Smooth muscle cell (in vitro differentiated cells): ENCODE data around the gene NSL1. TPM values are rescaled to one million over a fixed set of nuclear protein-coding genes. Genes with fewer than 3 reads are reported as not detected.

Source experiments
- DNase-seq: peaks from one replicate; lab custom pipeline; 2025; ENCODE audit not compliant: unreplicated experiment; lab: John Stamatoyannopoulos, UW
- H2AFZ ChIP-seq: fragments of 200-600 bp; sonication (generic); 2 replicates; pipeline ENCODE4 v1.6.0; 2016; ENCODE audit warnings: antibody characterized with exemption, low read depth, mild to moderate bottlenecking
- H3F3A ChIP-seq: fragments of 200-600 bp; sonication (generic); 2 replicates; pipeline ENCODE4 v1.6.0; 2017; ENCODE audit warnings: antibody characterized with exemption, low read depth
- H3K27ac ChIP-seq: fragments of 200-600 bp; sonication (generic); 2 replicates; pipeline ENCODE4 v1.5.1; 2016; ENCODE audit warnings: low read depth, mild to moderate bottlenecking
- H3K27me3 ChIP-seq: fragments of 200-600 bp; sonication (generic); 2 replicates; pipeline ENCODE4 v1.6.1; 2016; ENCODE audit warnings: low read depth, mild to moderate bottlenecking
- H3K36me3 ChIP-seq: fragments of 200-600 bp; sonication (generic); 2 replicates; pipeline ENCODE4 v1.5.1; 2016; ENCODE audit warnings: low read depth
- H3K4me1 ChIP-seq: fragments of 200-600 bp; sonication (generic); 2 replicates; pipeline ENCODE4 v1.5.1; 2016; ENCODE audit warnings: low read depth
- H3K4me2 ChIP-seq: fragments of 200-600 bp; sonication (generic); 2 replicates; pipeline ENCODE4 v1.6.0; 2016; ENCODE audit warnings: mild to moderate bottlenecking
- H3K4me3 ChIP-seq: fragments of 200-600 bp; sonication (generic); 2 replicates; pipeline ENCODE4 v1.5.1; 2016; ENCODE audit warnings: mild to moderate bottlenecking
- H3K79me2 ChIP-seq: fragments of 200-600 bp; sonication (generic); 2 replicates; pipeline ENCODE4 v1.6.0; 2016; ENCODE audit warnings: low read depth, mild to moderate bottlenecking
- H3K9ac ChIP-seq: fragments of 200-600 bp; sonication (generic); 2 replicates; pipeline ENCODE4 v1.6.0; 2016; ENCODE audit warnings: low read depth
- H3K9me3 ChIP-seq: fragments of 200-600 bp; sonication (generic); replicated peaks from 2 replicates; pipeline ENCODE4 v1.5.1; 2016; ENCODE audit warnings: low read depth
- H4K20me1 ChIP-seq: fragments of 200-600 bp; sonication (generic); 2 replicates; pipeline ENCODE4 v1.6.0; 2016; ENCODE audit warnings: low read depth
- WGBS: methylation state at CpG from one replicate; pipeline ENCODE4 v1.1.7; 2016; ENCODE audit warnings: low lambda C conversion rate; 5-methylcytosine and 5-hydroxymethylcytosine counted together
- polyA plus RNA-seq: library from polyadenylated mRNA; unstranded; fragments of >200 nt; fragmentation: Nextera tagmentation; extraction: Ambion mirVana; gene quantifications from 2 replicates; pipeline ENCODE4 v1.2.1, GENCODE V29; 2016
- total RNA-seq: library from RNA; depleted of rRNA; stranded (reverse); fragments of >200 nt; gene quantifications from 2 replicates; pipeline ENCODE4 v1.2.3, GENCODE V29; 2014
- TF ChIP-seq, protein P1 (sequence below): fragments of 200-600 bp; sonication (generic); IDR thresholded peaks from 2 replicates; pipeline ENCODE4 v1.5.1; 2017; ENCODE audit warnings: borderline replicate concordance, mild to moderate bottlenecking, antibody characterized with exemption; ENCODE audit not compliant: insufficient read depth, poor library complexity, severe bottlenecking

Gene NSL1
- total and polyA plus RNA-seq, 2 experiments from 2014 or later: 30.9 to 34.5 TPM

DNA sequence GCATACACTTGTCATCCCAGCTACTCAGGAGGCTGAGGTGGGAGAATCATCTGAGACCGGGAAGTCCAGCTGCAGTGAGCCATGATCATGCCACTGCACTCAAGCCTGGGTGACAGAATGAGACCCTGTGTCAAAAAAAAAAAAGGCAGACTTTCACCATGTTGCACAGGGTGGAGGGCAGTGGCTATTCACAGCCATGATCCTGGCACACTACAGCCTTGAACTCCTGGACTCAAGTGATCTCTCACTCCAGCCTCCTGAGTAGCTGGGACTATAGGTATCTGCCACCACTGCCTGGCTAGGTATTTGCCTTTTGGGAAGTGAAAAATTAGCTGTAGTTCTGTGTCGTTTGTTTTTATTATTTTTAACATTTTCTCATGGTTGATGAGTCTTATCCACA is 36.8 kb upstream of the NSL1 start:
- Histone ChIP-seq H3F3A (no peaks in the 10 kb centered on the region), H3K4me3 (no peak overlapping the region), H2AFZ (no peak overlapping the region), H3K36me3 (no peaks in the 10 kb centered on the region), H3K4me2 (no peak overlapping the region), H3K27me3 (no peaks in the 10 kb centered on the region), H3K79me2 (no peaks in the 10 kb centered on the region), H3K9me3 (no peaks in the 10 kb centered on the region), H3K27ac (no peak overlapping the region), H4K20me1 (no peaks in the 10 kb centered on the region), H3K9ac (no peak overlapping the region), H3K4me1 (no peaks in the 10 kb centered on the region)
- no peak for DNase-seq
- 89% methylated on average over 2 of the region's 2 CpGs for WGBS
- TF ChIP-seq, protein P1, sequence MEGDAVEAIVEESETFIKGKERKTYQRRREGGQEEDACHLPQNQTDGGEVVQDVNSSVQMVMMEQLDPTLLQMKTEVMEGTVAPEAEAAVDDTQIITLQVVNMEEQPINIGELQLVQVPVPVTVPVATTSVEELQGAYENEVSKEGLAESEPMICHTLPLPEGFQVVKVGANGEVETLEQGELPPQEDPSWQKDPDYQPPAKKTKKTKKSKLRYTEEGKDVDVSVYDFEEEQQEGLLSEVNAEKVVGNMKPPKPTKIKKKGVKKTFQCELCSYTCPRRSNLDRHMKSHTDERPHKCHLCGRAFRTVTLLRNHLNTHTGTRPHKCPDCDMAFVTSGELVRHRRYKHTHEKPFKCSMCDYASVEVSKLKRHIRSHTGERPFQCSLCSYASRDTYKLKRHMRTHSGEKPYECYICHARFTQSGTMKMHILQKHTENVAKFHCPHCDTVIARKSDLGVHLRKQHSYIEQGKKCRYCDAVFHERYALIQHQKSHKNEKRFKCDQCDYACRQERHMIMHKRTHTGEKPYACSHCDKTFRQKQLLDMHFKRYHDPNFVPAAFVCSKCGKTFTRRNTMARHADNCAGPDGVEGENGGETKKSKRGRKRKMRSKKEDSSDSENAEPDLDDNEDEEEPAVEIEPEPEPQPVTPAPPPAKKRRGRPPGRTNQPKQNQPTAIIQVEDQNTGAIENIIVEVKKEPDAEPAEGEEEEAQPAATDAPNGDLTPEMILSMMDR: no peak

DNA sequence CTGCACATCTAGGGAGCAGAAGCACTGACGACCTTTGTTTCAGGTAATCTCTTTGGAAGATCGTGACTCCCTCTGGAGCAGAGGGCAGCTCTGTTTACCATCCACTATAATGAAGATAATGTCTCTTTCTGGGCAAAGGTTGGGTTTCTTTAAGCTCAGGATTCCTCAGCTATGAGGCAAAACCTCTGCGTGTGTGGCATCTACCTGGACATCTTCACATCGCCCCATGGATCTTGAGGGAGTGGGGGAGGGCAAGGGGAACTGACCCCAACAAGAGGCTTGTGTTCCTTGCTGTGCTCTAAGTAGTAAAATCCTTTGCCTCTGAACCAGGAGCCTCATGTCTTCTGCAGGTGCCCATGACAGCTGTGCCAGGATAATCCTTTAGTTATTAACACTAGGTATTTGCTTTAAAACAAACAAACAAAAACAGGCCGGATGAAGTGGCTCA is 36.3 kb upstream of the NSL1 start:
- no peaks in the 10 kb centered on the region for H4K20me1 ChIP-seq
- H3K79me2 ChIP-seq: no peaks in the 10 kb centered on the region
- no peaks in the 10 kb centered on the region for H3K27me3 ChIP-seq
- no peak for DNase-seq
- H3K27ac ChIP-seq: no peak overlapping the region
- no peak overlapping the region for H3K9ac ChIP-seq
- H3F3A ChIP-seq: no peaks in the 10 kb centered on the region
- H2AFZ ChIP-seq: no peak overlapping the region
- H3K36me3 ChIP-seq: no peaks in the 10 kb centered on the region
- no peaks in the 10 kb centered on the region for H3K9me3 ChIP-seq
- TF ChIP-seq, protein P1: no peak
- H3K4me2 ChIP-seq: no peak overlapping the region
- 74% methylated on average over 5 of the region's 5 CpGs for WGBS
- H3K4me1 ChIP-seq: no peaks in the 10 kb centered on the region
- no peak overlapping the region for H3K4me3 ChIP-seq

GRCh38 chr1:212827171-212827776 is 35.7 kb upstream of the NSL1 start:
- no peak for DNase-seq
- TF ChIP-seq, protein P1: no peak
- Histone ChIP-seq H3K4me1 (no peaks in the 10 kb centered on the region), H3F3A (no peaks in the 10 kb centered on the region), H4K20me1 (no peaks in the 10 kb centered on the region), H2AFZ (no peak overlapping the region), H3K27me3 (no peaks in the 10 kb centered on the region), H3K79me2 (no peaks in the 10 kb centered on the region), H3K4me3 (no peak overlapping the region), H3K4me2 (no peak overlapping the region), H3K9me3 (no peaks in the 10 kb centered on the region), H3K27ac (no peak overlapping the region), H3K9ac (no peak overlapping the region), H3K36me3 (no peaks in the 10 kb centered on the region)
- WGBS: 95% methylated on average over 4 of the region's 4 CpGs
